Stimulated activated CD4-positive, alpha-beta T cell treated with anti-CD3 and anti-CD28 coated beads, TNF-alpha, amount 100 ng/mL, for 1 hour (primary cell): Measurements from ENCODE around the gene FANCC.
"Not testable (repeated sequence)": the region's sequence is repeated elsewhere in the genome, so short reads cannot be mapped to it uniquely, and the experiment has no call there.

Experiments used
- DNase-seq, 3 donors: peaks; one replicate each; pipeline ENCODE4 v3.0.0-alpha.2; 2020; ENCODE audit warnings: low read depth in 3 of 3, low spot score in 1 of 3

Gene FANCC

DNA sequence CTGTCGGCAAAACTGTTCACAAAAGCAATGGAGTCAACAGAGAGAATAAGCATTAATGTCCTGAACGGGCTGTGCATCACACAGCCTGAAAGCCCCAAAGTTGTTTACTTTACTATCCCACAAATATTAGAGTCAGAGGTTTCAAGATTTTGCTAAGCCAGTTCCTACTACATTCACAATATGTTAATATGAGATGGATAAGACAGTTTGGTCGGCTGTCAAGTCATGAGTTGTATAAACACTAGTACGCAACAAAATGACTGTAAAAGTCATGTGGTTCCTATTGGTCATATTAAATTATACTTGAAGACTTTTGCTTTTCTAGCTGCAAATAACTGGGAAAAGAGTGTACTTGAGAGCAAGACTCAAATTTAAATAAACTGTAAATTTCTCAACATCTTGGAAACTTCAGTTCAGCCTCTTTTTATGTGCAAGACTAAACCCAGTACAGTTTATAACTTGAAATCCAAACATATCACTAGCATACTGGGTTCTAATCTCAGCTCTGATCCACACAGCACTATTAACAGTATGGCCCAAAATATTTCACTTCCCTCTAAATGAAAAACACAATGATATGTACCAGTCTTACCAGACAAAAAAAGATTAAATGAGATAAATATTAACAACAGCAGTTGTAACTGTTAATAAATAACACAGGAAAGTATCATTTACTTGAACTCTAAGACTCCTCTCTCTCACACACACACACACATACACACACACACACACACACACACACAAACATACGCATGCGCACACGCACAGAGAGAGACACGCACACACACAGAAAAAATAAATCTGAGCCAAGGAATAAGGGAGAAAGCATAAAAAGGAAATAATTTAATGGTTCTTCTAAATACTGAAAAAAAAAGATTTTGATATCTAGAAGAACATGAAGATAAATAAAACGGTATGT lies 33.1 kb downstream of the FANCC start:
- no peak for DNase-seq

GRCh38 chr9:95283673-95284072 lies 33.8 kb downstream of the FANCC start:
- DNase-seq, result no peak

GRCh38 chr9:95282332-95282731 lies 35.2 kb downstream of the FANCC start:
- no peak for DNase-seq

GRCh38 chr9:95280745-95281144 lies 36.8 kb downstream of the FANCC start:
- DNase-seq, result no peak

GRCh38 chr9:95277509-95277908 lies 40.0 kb downstream of the FANCC start:
- DNase-seq, result no peak

- DNase-seq, result no peak
Measured at GRCh38 chr9:95276395-95276954, 41.0 kb downstream of the FANCC start.

DNA sequence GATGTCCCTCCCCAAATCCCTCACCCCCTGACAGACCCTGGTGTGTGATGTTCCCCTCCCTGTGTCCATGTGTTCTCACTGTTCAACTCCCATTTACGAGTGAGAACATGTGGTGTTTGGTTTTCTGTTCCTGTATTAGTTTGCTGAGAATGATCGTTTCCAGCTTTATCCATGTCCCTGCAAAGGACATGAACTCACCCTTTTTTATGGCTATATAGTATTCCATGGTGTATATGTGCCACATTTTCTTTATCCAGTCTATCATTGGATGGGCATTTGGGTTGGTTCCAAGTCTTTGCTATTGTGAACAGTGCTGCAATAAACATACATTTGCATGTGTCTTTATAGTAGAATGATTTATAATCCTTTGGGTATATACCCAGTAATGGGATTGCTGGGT lies 43.3 kb downstream of the FANCC start:
- DNase-seq, result not testable (repeated sequence)

DNA sequence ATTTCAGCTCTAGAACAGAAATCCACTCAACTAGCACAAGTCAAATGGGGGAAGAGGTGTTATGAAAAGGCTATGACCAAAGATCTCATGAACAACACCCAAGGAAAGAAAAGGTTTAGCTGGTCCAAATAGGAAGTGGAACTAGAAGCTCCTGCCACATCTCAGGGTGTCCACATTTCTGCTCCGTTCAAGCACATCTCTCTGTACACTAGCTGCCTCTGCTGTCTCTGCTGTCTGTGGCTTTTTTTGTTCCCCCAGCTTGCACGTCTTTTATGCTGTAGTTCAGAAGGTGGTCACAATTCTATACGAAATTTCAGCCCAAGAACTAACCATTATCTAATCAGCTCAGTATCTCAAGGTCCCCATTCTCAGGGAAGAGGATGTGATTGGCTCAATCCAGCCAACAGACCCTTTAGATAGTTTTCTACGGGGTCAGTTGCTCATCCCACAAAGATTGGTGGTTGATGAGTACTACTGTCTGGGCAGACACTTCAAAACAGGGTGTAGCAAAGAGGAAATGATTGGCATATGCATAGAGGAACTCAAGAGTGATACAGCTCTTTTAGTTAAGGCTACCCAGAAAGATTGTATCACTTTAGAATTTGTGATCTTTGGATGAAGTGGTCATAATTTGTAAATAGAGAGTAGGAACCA lies 44.0 kb downstream of the FANCC start:
- no peak for DNase-seq

DNA sequence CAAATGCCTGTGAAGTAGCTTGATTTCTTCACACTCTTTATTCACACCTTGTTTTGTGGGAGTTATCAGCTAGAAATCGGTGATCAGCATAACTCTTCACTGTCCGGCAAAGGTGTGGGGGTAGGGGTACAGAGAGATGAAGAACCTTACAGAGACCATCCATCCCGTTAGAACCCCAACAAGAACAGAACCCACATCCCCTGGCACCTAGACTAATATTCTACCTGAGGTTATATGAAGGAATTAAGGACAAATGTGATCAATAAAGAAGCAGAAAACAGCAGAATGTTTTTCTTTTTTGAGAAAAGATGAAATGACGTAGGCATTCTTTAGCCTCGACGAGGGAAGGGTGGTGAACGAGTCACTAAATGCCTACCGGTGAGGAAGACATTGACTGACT lies 44.7 kb downstream of the FANCC start:
- DNase-seq, result no peak

DNA sequence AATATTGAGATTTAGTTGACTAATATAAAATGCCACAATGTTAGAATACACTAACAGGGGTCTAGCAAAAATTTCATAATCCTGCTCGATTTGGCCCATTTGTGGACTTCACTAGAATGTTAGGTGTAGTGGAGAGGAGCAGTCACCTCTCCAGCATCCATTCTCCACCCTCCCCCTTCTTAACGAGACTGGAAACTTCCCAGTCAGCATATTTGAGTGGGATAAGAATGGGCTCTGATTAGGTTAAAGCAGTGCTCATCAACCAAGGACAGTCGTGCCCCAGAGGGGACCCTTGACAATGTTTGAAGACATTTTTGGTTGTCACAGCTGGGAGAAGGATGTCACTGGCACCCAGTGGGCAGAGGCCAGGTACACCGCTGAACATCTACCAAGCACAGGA lies 46.7 kb downstream of the FANCC start:
- no peak for DNase-seq

DNA sequence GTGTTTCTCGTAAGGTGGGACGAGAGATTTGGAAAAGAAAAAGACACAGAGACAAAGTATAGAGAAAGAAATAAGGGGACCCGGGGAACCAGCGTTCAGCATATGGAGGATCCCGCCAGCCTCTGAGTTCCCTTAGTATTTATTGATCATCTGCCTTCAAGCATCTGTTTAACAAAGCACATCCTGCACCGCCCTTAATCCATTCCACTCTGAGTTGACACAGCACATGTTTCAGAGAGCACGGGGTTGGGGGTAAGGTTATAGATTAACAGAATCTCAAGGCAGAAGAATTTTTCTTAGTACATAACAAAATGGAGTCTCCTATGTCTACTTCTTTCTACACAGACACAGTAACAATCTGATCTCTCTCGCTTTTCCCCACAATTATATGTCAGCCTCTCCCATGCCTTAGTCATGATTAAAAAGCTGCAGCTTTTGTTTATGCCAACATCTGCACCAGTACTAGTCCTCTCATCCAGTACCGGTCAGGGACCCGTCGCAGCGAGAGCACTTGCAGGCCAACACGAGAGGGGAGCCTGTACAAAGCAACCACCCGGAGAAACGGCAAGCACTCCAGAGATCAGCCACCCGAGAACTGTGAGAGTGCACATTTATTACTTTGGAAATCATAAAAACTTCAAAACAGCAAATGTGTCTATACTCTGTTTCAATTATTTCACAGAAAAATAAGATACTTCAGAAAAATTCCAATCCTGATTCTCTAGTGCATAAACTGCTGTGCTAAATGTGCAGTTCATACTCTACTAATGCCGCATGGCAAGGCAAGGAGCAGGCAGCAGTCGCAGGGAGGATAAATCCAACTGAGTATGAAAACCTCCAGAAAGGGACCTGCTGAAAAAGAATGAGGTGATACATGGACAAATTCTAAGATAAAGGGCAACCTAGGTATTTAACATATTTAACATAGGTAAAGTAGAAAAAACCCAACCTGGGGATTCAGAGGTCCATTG lies 47.4 kb downstream of the FANCC start:
- DNase-seq, result not testable (repeated sequence)

GRCh38 chr9:95268681-95269080 lies 48.8 kb downstream of the FANCC start:
- DNase-seq, result no peak

GRCh38 chr9:95266649-95267048 lies 50.9 kb downstream of the FANCC start:
- DNase-seq, result no peak

DNA sequence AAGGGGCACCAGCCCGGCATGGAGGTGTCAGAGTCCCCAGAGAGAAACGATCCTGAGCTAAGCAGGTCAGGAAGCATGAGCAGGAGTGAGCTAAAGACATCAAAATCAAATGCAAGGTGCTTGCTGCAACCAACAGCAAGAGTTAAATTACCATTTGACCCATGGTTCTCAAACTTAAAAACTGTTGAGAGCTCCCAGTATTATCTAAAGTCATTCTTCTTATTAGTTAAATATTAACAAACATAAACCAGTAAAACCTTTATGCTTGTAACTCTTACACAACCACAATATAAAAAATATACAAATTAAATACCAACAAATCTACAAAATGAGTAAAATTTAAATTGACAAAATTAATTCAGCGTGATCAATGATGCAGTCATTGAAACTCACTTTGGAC lies 51.5 kb downstream of the FANCC start:
- no peak for DNase-seq

DNA sequence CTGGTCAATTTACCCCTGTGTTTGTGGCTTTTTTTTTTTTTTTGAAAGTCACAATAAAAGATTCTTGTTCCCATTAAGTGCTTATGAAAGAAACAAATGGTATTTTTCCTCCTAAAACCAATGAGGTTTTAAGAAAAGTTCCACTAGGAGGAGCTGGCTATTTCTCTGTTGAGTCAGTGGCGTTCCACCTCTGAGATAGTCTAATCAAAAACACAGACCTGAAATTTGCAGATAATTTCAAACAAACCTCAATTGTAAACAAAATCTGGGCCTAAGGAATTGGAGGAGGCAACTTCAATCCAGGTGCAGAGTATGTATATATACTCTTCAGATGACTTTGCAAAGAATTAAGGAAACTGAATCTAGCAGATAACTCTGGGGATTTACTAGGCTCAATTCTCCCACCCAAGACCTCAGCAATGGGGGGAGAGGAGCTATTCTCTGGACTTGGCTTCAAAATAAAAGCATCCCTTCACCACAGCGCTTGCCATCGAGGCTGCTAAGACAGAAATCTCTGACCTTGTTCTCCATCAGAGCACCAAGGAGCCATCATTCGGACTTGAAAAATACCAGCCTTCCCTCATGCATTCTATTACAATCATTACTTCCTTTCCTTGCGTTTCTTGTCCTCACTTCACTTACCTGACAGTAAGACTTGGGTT lies 52.4 kb downstream of the FANCC start:
- no peak for DNase-seq

GRCh38 chr9:95261890-95262289 lies 55.6 kb downstream of the FANCC start:
- DNase-seq, result no peak

DNA sequence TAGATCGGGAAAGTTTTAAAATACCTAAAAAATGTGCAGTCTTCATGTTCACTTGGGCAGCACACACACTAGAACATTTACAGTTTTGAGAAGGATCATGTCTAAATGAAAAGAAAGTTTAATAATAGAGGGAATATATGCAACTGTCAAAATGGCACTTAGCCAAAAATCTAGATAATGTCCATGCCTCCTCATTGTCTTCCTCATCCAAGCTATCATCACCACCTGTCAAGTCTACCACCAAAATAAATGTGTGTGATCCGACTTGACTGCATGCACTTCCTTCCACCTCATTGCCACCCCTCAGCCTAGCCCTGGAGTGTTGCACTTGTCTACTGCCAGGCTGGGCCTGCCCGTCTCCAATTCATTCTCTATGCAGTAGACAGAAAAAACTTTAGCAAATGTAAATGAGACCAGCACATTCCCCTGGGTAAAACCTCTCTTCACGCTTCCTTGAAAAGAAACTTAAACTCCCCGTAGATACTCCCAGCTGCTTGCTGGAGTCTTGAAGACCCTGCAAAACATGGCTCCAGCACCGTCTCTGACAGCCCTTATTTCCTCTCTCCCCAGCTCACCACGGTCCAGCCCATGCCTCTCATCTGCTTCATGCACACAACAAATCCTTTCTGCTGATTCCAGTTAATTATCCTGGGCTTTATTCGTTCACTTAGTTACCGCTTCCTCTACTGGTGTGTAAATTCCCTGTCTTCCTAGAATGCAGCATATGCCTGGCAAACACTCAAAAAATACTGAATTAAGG lies 66.9 kb downstream of the FANCC start:
- DNase-seq, result no peak

GRCh38 chr9:95249986-95250385 lies 67.5 kb downstream of the FANCC start:
- DNase-seq, result no peak

GRCh38 chr9:95246547-95246946 lies 71.0 kb downstream of the FANCC start:
- no peak for DNase-seq

- no peak for DNase-seq
Measured at GRCh38 chr9:95242613-95243012, 74.9 kb downstream of the FANCC start.
